Adrenal gland (tissue), 5 donors: ENCODE results near the gene HSPA1B.
A peak's percentile ranks its signal among the peaks of the same experiment; 100 is the strongest.

Experiments
- POLR2A ChIP-seq, 2 donors: fragments of 450-650 bp; IDR thresholded peaks; one replicate each; pipeline ENCODE4 v1.6.1; 2017; ENCODE audit warnings: antibody characterized with exemption in 2 of 2, mild to moderate bottlenecking in 2 of 2, moderate library complexity in 1 of 2
- TF ChIP-seq, protein P1 (sequence below), 6 experiments: fragments of 450-650 bp in 4 of 6; fragments of 200-600 bp in 2 of 6; sonication (generic) in 1 of 6; IDR thresholded peaks; 1 replicate in 5 of 6; 2 replicates in 1 of 6; pipeline versions ENCODE4 v1.5.1 to v1.8.0; 2016 to 2021; ENCODE audit warnings: antibody characterized with exemption in 6 of 6, mild to moderate bottlenecking in 2 of 6, moderate library complexity in 1 of 6
- donor health status: DM: no; HTN: no; CAD: no.

DNA sequence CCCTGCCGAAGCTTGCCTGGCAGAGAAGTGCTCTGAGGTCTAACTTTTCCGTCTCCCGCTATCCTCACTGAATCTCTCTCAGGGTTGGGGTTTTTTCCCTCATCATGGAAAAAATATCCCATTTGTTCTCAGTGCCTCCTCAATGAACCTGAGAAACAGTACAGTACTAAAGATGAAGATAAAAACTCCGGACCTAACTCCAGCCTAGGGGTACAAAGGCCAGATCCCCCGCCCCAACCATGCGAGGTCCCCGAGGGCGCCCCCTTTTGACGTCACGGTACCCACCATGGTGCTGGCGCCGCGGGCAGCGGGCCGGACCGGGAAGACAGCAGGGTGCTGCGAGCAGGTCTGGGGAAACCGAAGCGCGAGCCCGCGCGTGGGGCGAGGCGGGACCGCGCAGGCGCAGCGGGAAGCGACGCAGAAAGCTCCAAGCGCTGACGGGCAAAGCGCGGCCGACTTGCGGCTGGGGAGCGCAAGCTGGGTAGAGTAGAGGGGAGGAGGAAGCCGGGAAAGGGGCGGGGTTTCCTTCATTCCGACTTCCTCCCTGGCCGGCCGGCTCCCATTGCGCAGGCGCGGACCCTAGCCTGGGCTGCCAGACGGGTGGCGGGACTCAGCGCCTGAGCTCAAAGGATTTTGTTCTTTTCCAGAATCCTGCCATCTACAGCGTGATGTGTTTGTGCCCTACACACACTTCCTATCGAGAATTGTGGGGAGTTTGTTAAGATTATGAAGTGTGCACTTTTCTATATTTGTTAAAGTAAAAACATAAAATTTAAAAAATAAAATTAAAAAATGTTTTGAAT lies 20.9 kb upstream of the HSPA1B start, which contains the start of gene LSM2:
- TF ChIP-seq, protein P1, sequence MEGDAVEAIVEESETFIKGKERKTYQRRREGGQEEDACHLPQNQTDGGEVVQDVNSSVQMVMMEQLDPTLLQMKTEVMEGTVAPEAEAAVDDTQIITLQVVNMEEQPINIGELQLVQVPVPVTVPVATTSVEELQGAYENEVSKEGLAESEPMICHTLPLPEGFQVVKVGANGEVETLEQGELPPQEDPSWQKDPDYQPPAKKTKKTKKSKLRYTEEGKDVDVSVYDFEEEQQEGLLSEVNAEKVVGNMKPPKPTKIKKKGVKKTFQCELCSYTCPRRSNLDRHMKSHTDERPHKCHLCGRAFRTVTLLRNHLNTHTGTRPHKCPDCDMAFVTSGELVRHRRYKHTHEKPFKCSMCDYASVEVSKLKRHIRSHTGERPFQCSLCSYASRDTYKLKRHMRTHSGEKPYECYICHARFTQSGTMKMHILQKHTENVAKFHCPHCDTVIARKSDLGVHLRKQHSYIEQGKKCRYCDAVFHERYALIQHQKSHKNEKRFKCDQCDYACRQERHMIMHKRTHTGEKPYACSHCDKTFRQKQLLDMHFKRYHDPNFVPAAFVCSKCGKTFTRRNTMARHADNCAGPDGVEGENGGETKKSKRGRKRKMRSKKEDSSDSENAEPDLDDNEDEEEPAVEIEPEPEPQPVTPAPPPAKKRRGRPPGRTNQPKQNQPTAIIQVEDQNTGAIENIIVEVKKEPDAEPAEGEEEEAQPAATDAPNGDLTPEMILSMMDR (IDR thresholded peaks at IDR 0.05) = peak in 3 of 6 experiments; percentile 10 to 28 (median 23)
- TF ChIP-seq POLR2A (IDR thresholded peaks at IDR 0.05) = peak; percentile 70 to 91
